RCC 7860 (cell line): ENCODE data around the gene RBM24.
"Not testable (repeated sequence)": the region's sequence is repeated elsewhere in the genome, so short reads cannot be mapped to it uniquely, and the experiment has no call there.

Source experiments
- DNase-seq: peaks from one replicate; pipeline ENCODE4 v3.0.0-alpha.2; 2015; ENCODE audit warnings: low spot score
- FAIRE-seq: peaks from 2 replicates; lab custom pipeline; 2012; peaks lifted over from hg19 to GRCh38; lab: Jason Lieb, UNC

The RBM24 gene

GRCh38 chr6:17289630-17290061, 8.5 kb downstream of the RBM24 start:
- DNase-seq (no peak), FAIRE-seq (no peak)

GRCh38 chr6:17291778-17292177, 10.6 kb downstream of the RBM24 start:
- DNase-seq (no peak), FAIRE-seq (no peak)

GRCh38 chr6:17292600-17293133, 11.5 kb downstream of the RBM24 start:
- no peak for FAIRE-seq
- no peak for DNase-seq

- DNase-seq (no peak), FAIRE-seq (no peak)
These were observed 12.2 kb downstream of the RBM24 start for GRCh38 chr6:17293395-17293794.

- no peak for FAIRE-seq
These were observed 16.3 kb downstream of the RBM24 start for GRCh38 chr6:17297271-17298080.

GRCh38 chr6:17298257-17298656, 17.1 kb downstream of the RBM24 start:
- FAIRE-seq: no peak
- no peak for DNase-seq

More at GRCh38 chr6:17297271-17298080, 16.3 kb downstream of the RBM24 start:
- no peak for DNase-seq

GRCh38 chr6:17299222-17299621, 18.1 kb downstream of the RBM24 start:
- no peak for FAIRE-seq
- no peak for DNase-seq

GRCh38 chr6:17299750-17300149, 18.6 kb downstream of the RBM24 start:
- DNase-seq (no peak), FAIRE-seq (no peak)

GRCh38 chr6:17300637-17301036, 19.5 kb downstream of the RBM24 start:
- FAIRE-seq (no peak), DNase-seq (no peak)

- FAIRE-seq (no peak), DNase-seq (no peak)
These were observed 22.3 kb downstream of the RBM24 start for GRCh38 chr6:17303444-17303843.

- DNase-seq (no peak), FAIRE-seq (no peak)
These were observed 24.2 kb downstream of the RBM24 start for GRCh38 chr6:17305219-17306001.

- FAIRE-seq (no peak), DNase-seq (no peak)
These were observed 30.6 kb downstream of the RBM24 start for GRCh38 chr6:17311595-17312311.

GRCh38 chr6:17313238-17313637, 32.1 kb downstream of the RBM24 start:
- not testable (repeated sequence) for FAIRE-seq, DNase-seq

GRCh38 chr6:17313971-17314370, 32.8 kb downstream of the RBM24 start:
- no peak for DNase-seq
- no peak for FAIRE-seq

GRCh38 chr6:17315262-17315661, 34.1 kb downstream of the RBM24 start:
- no peak for FAIRE-seq
- no peak for DNase-seq

- no peak for DNase-seq
- no peak for FAIRE-seq
These were observed 37.4 kb downstream of the RBM24 start for GRCh38 chr6:17318435-17319165.

- not testable (repeated sequence) for DNase-seq, FAIRE-seq
These were observed 39.1 kb downstream of the RBM24 start for GRCh38 chr6:17320266-17320665.

- FAIRE-seq (no peak), DNase-seq (no peak)
These were observed 50.1 kb downstream of the RBM24 start for GRCh38 chr6:17331238-17331637.

- FAIRE-seq (no peak), DNase-seq (peak; percentile 16)
These were observed 53.1 kb downstream of the RBM24 start for GRCh38 chr6:17334265-17334664.

- no peak for FAIRE-seq
- DNase-seq: no peak
These were observed 55.3 kb downstream of the RBM24 start for GRCh38 chr6:17336425-17336824.
